ENCODE measurements around the gene TRPM5. TPM values are rescaled to one million over a fixed set of nuclear protein-coding genes. Genes with fewer than 3 reads are reported as not detected.
A peak's percentile ranks its signal among the peaks of the same experiment; 100 is the strongest.

Gene TRPM5
- total and polyA plus RNA-seq, 9 of the 15 experiments (the other 6 are each of a cell fraction or from before 2014, with no cell fraction given): not detected

GRCh38 chr11:2400069-2400761 is 44.1 kb downstream of the TRPM5 start, which contains the start of gene TSSC4 (continued):
- peak; percentile 27 for TF ChIP-seq PCBP1 (IDR thresholded peaks at IDR 0.05; ENCODE audit: low read depth, low read length, poor library complexity, severe bottlenecking)
- TF ChIP-seq TAF1 (IDR thresholded peaks at IDR 0.05; ENCODE audit: control insufficient read depth, extremely low read depth, insufficient read depth, low read length, severe bottlenecking): peak; percentile 88
- TF ChIP-seq MIER1 (IDR thresholded peaks at IDR 0.05; ENCODE audit: low read depth): no peak
- no peak for TF ChIP-seq ZBTB33 (CRISPR knock-in tag; IDR thresholded peaks at IDR 0.05)

GRCh38 chr11:2399488-2400068 is 44.7 kb downstream of the TRPM5 start:
- Histone ChIP-seq H3K9me1 (ENCODE audit: control insufficient read depth, insufficient read depth, low read length) (no peaks in the 10 kb centered on the region), H3K4me2 (ENCODE audit: insufficient read depth, low read length) (peak overlapping the region; percentile 75), H3K9me3 (replicated peaks; ENCODE audit: control insufficient read depth, insufficient read depth, low read depth, low read length) (no peaks in the 10 kb centered on the region), H4K20me1 (replicated peaks; ENCODE audit: control insufficient read depth, insufficient read depth, low read length) (no peaks in the 10 kb centered on the region; the same call in 1 of the 2 replicates), H3K4me1 (replicated peaks in 1 of 2; ENCODE audit: control insufficient read depth in 2 of 2, insufficient read depth in 2 of 2, low read length in 2 of 2) (peaks cover 12 to 72% of the 10 kb centered on the region in 2 experiments; a peak in 4 of 5 replicates), H3K27me3 (ENCODE audit: control insufficient read depth in 2 of 2, insufficient read depth in 2 of 2, low read length in 2 of 2) (no peaks in the 10 kb centered on the region), H2AFZ (ENCODE audit: low read depth, low read length) (peak overlapping the region; percentile 53; the same call in 1 of the 2 replicates), H3K9ac (ENCODE audit: insufficient read depth in 1 of 2, low read depth in 2 of 2, low read length in 2 of 2) (peak overlapping the region; percentile 94 to 98), H3K27ac (ENCODE audit: extremely low read depth, low read depth, low read length) (peak overlapping the region; percentile 76), H3K36me3 (ENCODE audit: control insufficient read depth, insufficient read depth, low read length) (peaks cover 55% of the 10 kb centered on the region; the same call in 1 of the 3 replicates), H3K79me2 (ENCODE audit: control insufficient read depth, insufficient read depth, low read length) (peaks cover 28% of the 10 kb centered on the region), H3K4me3 (peak overlapping the region; percentile 71)
- TSS peak; percentile 85 for BruUV-seq (replicated peaks)
- peak; percentile 34 for ATAC-seq
- FAIRE-seq: no peak
- intact Hi-C loops (cut with micrococcal nuclease): loop anchor here (1.0 to 5.0 kb wide), 2 partner anchors 21 to 92 kb away; no protein-coding TSS in a partner anchor
- peak in 1 of 4 experiments; percentile 40 for DNase-seq (ENCODE audit: extremely low read depth in 1 of 4, low spot score in 3 of 4)
- POLR2A ChIA-PET: interaction anchor here (1.2 to 2.3 kb wide), 5 partner anchors 13 to 32 kb away, joined by 3 to 11 read pairs (median 7); partner anchors contain the start of gene CD81
- CTCF ChIA-PET (ENCODE audit: low intra/inter-chr PET ratio): interaction anchor here (0.6 to 1.6 kb wide), 5 partner anchors 20 to 132 kb away, joined by 3 to 6 read pairs (median 4); no protein-coding TSS in a partner anchor
- in situ Hi-C loops (cut with MboI): no loop called here
- WGBS (ENCODE audit: insufficient coverage, low coverage, missing lambda C conversion rate): 3% methylated on average over 23 of the region's 23 CpGs
- 0 out of 2 replicates have a peak, but pooled peaks have one; percentile 6 for TF ChIP-seq GABPB2 (CRISPR knock-in tag; conservative IDR thresholded peaks at IDR 0.05)
- TF ChIP-seq ZNF717 (CRISPR knock-in tag; IDR thresholded peaks at IDR 0.05): 0 out of 2 replicates have a peak, but pooled peaks have one; percentile 10
- peak; percentile 8 for TF ChIP-seq RBBP5 (IDR thresholded peaks at IDR 0.05; ENCODE audit: borderline replicate concordance, insufficient read depth, low read length, poor library complexity, severe bottlenecking)
- peak; percentile 77; the same call in 1 of the 2 replicates for TF ChIP-seq ELK1 (CRISPR knock-in tag; IDR thresholded peaks at IDR 0.05)
- no peak for TF ChIP-seq TEAD2 (tag; IDR thresholded peaks at IDR 0.05)
- no peak for TF ChIP-seq CBX1 (IDR thresholded peaks at IDR 0.05; ENCODE audit: low read depth)
- no peak for TF ChIP-seq USF2 (CRISPR knock-in tag; IDR thresholded peaks at IDR 0.05)
- TF ChIP-seq FOXP1 (CRISPR knock-in tag; IDR thresholded peaks at IDR 0.05): 0 out of 2 replicates have a peak, but pooled peaks have one; percentile 14
- no peak for TF ChIP-seq MYC (IDR thresholded peaks at IDR 0.05; ENCODE audit: low read depth, low read length)
- TF ChIP-seq MYC (CRISPR knock-in tag; IDR thresholded peaks at IDR 0.05; ENCODE audit: borderline replicate concordance, low read depth): 0 out of 2 replicates have a peak, but pooled peaks have one; percentile 28

Data from K562 (cell line).